Tibial nerve (tissue), 4 donors: Measurements from ENCODE around the gene RELL2. TPM values are rescaled to one million over a fixed set of nuclear protein-coding genes. Genes with fewer than 3 reads are reported as not detected.
A peak's percentile ranks its signal among the peaks of the same experiment; 100 is the strongest.

Source experiments
- DNase-seq, 2 donors: peaks; one replicate each; pipeline ENCODE4 v3.0.0-alpha.2; 2019; ENCODE audit warnings: low spot score in 2 of 2
- H3K27ac ChIP-seq, 4 donors: fragments of 200-600 bp; sonication (generic) in 3 of 4; one replicate each; pipeline ENCODE4 v1.5.1; 2017 to 2019; ENCODE audit warnings: mild to moderate bottlenecking in 1 of 4
- H3K27me3 ChIP-seq, 2 donors: fragments of 200-600 bp; sonication (generic) in 1 of 2; one replicate each; pipeline versions ENCODE4 v1.5.1 to v1.6.0; 2017 to 2019
- H3K36me3 ChIP-seq, 3 donors: fragments of 200-600 bp; sonication (generic); one replicate each; pipeline ENCODE4 v1.5.1; 2018 to 2019
- H3K4me1 ChIP-seq, 4 donors: fragments of 200-600 bp; sonication (generic) in 3 of 4; one replicate each; pipeline ENCODE4 v1.5.1; 2017 to 2019
- H3K4me3 ChIP-seq, 4 donors: fragments of 200-600 bp; sonication (generic) in 3 of 4; one replicate each; pipeline ENCODE4 v1.5.1; 2017 to 2019; ENCODE audit warnings: mild to moderate bottlenecking in 1 of 4, moderate library complexity in 1 of 4
- H3K9me3 ChIP-seq, 4 donors: fragments of 200-600 bp; sonication (generic) in 3 of 4; one replicate each; pipeline ENCODE4 v1.5.1; 2017 to 2019
- EP300 ChIP-seq, 2 donors: sonication (generic); formaldehyde crosslinking; IDR thresholded peaks; one replicate each; pipeline ENCODE4 v1.6.1; 2017; ENCODE audit warnings: antibody characterized with exemption in 2 of 2, mild to moderate bottlenecking in 1 of 2
- POLR2A ChIP-seq, 2 donors: fragments of 450-650 bp; IDR thresholded peaks; one replicate each; pipeline ENCODE4 v1.6.1; 2017; ENCODE audit warnings: antibody characterized with exemption in 2 of 2, mild to moderate bottlenecking in 2 of 2, moderate library complexity in 2 of 2
- WGBS, 2 donors: methylation state at CpG; one replicate each; pipeline ENCODE4 v1.1.5; 2018; 5-methylcytosine and 5-hydroxymethylcytosine counted together
- total RNA-seq, 4 donors: library from RNA; depleted of rRNA; stranded (reverse); fragments of >200 nt; gene quantifications; one replicate each; pipeline ENCODE4 v1.1.0, GENCODE V29; 2016
- TF ChIP-seq, protein P1 (sequence below), 5 experiments: fragments of 200-600 bp in 3 of 5; fragments of 450-650 bp in 2 of 5; sonication (generic) in 3 of 5; IDR thresholded peaks; one replicate each; pipeline ENCODE4 v1.5.1; 2016 to 2019; ENCODE audit warnings: antibody characterized with exemption in 5 of 5, mild to moderate bottlenecking in 3 of 5, moderate library complexity in 2 of 5

Gene RELL2
- total RNA-seq, 4 donors from 2014 or later = 2.0 to 8.7 (median 4.1) TPM

DNA sequence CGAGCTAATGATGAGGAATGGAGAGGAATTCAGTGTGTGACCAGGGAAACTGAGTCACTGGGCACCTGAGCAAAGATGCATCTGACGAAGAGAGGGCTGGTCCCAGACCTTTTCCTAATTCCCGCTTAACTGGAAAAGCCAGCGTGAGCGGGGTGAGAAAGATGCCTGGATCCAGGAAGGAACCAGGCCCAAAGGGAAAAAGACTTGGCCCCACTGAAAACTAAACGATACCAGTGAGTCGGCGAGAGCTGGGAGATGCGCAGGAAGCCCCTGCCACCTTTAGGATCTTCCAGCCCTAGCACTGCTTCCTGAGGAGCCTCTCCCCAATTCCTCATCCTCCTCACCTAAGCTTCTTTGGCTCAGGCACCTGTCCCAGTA, 14.9 kb downstream of the RELL2 start:
- peak overlapping the region in 3 of 4 donors; percentile 52 to 84 (median 74) for H3K27ac ChIP-seq

DNA sequence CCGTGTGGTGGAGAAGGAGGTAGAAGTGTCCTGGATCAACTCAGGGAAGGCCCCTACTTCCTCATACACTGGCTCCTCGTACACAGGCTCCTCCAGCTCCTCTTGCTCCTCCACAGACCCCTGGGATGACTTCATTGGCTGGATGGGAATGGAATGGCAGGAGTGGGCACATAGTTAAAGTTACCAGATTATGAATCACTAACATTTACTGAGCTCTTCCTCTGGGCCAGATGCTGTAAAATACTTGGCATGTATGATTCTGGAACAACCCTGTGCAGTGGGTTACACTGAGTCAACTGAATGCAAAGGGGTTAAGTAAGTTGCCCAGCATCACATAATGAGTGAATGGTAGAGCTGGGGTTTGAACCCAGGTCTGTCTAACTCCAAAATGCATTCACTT, 17.5 kb downstream of the RELL2 start:
- WGBS, 2 donors = 75 to 78% methylated on average over 2 of the region's 2 CpGs
- TF ChIP-seq EP300 (IDR thresholded peaks at IDR 0.05) (no peak), POLR2A (IDR thresholded peaks at IDR 0.05) (no peak)
- TF ChIP-seq, protein P1, sequence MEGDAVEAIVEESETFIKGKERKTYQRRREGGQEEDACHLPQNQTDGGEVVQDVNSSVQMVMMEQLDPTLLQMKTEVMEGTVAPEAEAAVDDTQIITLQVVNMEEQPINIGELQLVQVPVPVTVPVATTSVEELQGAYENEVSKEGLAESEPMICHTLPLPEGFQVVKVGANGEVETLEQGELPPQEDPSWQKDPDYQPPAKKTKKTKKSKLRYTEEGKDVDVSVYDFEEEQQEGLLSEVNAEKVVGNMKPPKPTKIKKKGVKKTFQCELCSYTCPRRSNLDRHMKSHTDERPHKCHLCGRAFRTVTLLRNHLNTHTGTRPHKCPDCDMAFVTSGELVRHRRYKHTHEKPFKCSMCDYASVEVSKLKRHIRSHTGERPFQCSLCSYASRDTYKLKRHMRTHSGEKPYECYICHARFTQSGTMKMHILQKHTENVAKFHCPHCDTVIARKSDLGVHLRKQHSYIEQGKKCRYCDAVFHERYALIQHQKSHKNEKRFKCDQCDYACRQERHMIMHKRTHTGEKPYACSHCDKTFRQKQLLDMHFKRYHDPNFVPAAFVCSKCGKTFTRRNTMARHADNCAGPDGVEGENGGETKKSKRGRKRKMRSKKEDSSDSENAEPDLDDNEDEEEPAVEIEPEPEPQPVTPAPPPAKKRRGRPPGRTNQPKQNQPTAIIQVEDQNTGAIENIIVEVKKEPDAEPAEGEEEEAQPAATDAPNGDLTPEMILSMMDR (IDR thresholded peaks at IDR 0.05) = no peak
- H3K27ac ChIP-seq = no peak overlapping the region
- no peak overlapping the region for H3K4me3 ChIP-seq
- H3K36me3 ChIP-seq = peaks cover 0 to 32% (median 0%) of the 10 kb centered on the region in 3 donors
- no peak for DNase-seq
- H3K27me3 ChIP-seq = no peaks in the 10 kb centered on the region
- H3K9me3 ChIP-seq = no peaks in the 10 kb centered on the region
- H3K4me1 ChIP-seq = peaks cover 0 to 21% (median 9%) of the 10 kb centered on the region in 4 donors

More for the DNA sequence above, 14.9 kb downstream of the RELL2 start:
- DNase-seq = no peak
- H3K36me3 ChIP-seq = peaks cover 0 to 37% (median 0%) of the 10 kb centered on the region in 3 donors
- H3K4me3 ChIP-seq = peak overlapping the region; percentile 42 to 72 (median 56)
- H3K4me1 ChIP-seq = peaks cover 0 to 21% (median 9%) of the 10 kb centered on the region in 4 donors
- no peak for TF ChIP-seq EP300 (IDR thresholded peaks at IDR 0.05)
- no peak for TF ChIP-seq POLR2A (IDR thresholded peaks at IDR 0.05)
- TF ChIP-seq, protein P1 (IDR thresholded peaks at IDR 0.05) = no peak
- H3K9me3 ChIP-seq = no peaks in the 10 kb centered on the region
- 57 to 67% methylated on average over 9 of the region's 9 CpGs for WGBS, 2 donors
- no peaks in the 10 kb centered on the region for H3K27me3 ChIP-seq

DNA sequence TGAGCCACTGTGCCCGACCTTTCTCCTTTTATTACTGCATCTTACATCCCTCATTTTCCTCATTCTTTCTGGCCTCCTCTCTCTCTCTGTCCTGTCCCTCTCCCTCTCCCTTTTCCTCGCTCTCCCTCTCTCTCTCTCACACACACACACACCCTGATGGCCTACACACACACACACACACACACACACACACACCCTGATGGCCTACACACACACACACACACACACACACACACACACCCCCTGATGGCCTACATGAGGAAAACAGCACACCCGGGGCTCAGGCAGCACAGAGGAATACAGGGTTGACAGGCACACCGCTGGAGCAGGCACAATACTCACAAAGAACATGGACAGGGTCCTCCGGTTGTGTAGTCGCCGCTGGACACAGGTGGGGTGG, 18.2 kb downstream of the RELL2 start:
- TF ChIP-seq, protein P1 (IDR thresholded peaks at IDR 0.05) = no peak
- TF ChIP-seq POLR2A (IDR thresholded peaks at IDR 0.05) (no peak), EP300 (IDR thresholded peaks at IDR 0.05) (no peak)
- no peaks in the 10 kb centered on the region for H3K9me3 ChIP-seq
- peaks cover 0 to 18% (median 8%) of the 10 kb centered on the region in 4 donors for H3K4me1 ChIP-seq
- no peak overlapping the region for H3K27ac ChIP-seq
- no peak for DNase-seq
- 82 to 87% methylated on average over 7 of the region's 7 CpGs for WGBS, 2 donors
- H3K27me3 ChIP-seq = no peaks in the 10 kb centered on the region
- peaks cover 0 to 39% (median 0%) of the 10 kb centered on the region in 3 donors for H3K36me3 ChIP-seq
- H3K4me3 ChIP-seq = no peak overlapping the region

DNA sequence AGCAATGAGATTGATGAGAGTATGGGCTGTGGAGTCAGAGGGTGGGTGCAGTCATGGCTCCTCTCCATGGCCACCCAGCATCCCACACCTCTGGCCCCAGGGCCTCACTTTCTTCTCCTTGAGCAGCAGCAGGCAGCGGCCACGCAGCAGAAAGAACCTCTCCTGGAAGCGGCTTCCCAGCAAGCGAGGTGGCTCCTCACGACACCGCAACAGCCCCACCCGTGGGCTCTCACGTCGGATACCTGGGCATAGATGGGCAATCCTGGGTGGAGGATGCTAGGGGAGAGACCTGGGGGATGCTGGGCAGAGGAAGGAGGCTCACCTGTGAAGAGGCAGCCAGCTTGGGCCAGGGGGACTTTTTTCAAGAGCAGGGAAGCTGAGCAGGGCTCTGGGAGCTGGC, 19.6 kb downstream of the RELL2 start:
- peaks cover 0 to 6% (median 2%) of the 10 kb centered on the region in 4 donors for H3K4me1 ChIP-seq
- no peak for DNase-seq
- no peak overlapping the region for H3K4me3 ChIP-seq
- 89 to 96% methylated on average over 9 of the region's 9 CpGs for WGBS, 2 donors
- TF ChIP-seq POLR2A (IDR thresholded peaks at IDR 0.05) = no peak
- TF ChIP-seq, protein P1 (IDR thresholded peaks at IDR 0.05) = no peak
- no peak for TF ChIP-seq EP300 (IDR thresholded peaks at IDR 0.05)
- H3K36me3 ChIP-seq = peaks cover 0 to 41% (median 0%) of the 10 kb centered on the region in 3 donors
- H3K27me3 ChIP-seq = no peaks in the 10 kb centered on the region
- no peaks in the 10 kb centered on the region for H3K9me3 ChIP-seq
- H3K27ac ChIP-seq = no peak overlapping the region

DNA sequence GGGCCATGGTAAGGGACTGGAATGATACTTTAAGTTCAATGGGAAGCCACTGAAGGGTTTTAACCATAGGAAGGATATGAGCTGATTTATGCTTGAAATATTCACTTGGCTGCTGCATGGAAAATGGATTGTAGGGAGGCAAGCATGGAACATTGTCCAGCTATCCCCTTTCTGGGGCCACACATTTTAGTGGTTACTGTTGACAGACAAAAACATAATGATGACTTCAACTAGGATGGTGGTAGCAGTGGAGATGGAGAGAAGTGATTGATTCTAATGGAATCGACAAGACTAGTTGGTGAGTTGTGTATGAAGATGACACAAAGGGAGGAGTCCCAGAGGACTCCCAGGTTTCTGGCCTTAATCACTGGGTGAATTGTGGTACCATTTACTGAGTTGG, 20.6 kb downstream of the RELL2 start:
- TF ChIP-seq EP300 (IDR thresholded peaks at IDR 0.05) (no peak), POLR2A (IDR thresholded peaks at IDR 0.05) (no peak)
- TF ChIP-seq, protein P1 (IDR thresholded peaks at IDR 0.05) = no peak
- Histone ChIP-seq H3K9me3 (no peaks in the 10 kb centered on the region), H3K27me3 (no peaks in the 10 kb centered on the region), H3K4me1 (no peaks in the 10 kb centered on the region), H3K36me3 (peaks cover 0 to 49% (median 0%) of the 10 kb centered on the region in 3 donors), H3K4me3 (no peak overlapping the region), H3K27ac (no peak overlapping the region)
- 91 to 97% methylated on average over 1 of the region's 1 CpG for WGBS, 2 donors
- DNase-seq = no peak
